Daoy (cell line): ENCODE results near the gene FANCC. TPM values are rescaled to one million over a fixed set of nuclear protein-coding genes. Genes with fewer than 3 reads are reported as not detected.

Experiments used
- DNase-seq: peaks from one replicate; pipeline ENCODE4 v3.0.0-alpha.2; 2015; ENCODE audit warnings: low read depth
- total RNA-seq: library from RNA; depleted of rRNA; stranded (reverse); fragments of >200 nt; shearing (Covaris generic); gene quantifications from 2 replicates; pipeline ENCODE4 v1.2.3, GENCODE V29; 2014

FANCC gene
- total RNA-seq, 1 experiment from 2014 or later = 23.9 TPM

DNA sequence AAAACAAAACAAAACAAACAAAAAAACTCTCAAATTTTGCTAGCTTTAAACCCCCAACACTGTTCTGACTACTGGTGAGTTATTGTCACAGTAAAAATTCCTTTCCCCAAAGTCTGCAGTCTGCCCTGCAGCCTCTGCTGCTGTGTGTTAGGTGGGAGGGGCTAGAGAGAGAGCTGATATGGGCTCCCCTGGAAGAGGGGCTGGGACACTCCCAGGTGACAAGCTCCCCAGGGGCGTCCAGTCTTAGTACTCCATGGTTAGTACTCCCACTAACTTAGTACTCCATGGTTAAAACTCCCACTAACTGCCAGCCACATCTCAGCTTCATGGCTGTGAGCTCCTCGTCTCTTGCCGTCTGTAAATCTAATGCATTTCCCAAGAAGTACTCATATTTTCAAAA is 191.9 kb downstream of the FANCC start:
- no peak for DNase-seq

DNA sequence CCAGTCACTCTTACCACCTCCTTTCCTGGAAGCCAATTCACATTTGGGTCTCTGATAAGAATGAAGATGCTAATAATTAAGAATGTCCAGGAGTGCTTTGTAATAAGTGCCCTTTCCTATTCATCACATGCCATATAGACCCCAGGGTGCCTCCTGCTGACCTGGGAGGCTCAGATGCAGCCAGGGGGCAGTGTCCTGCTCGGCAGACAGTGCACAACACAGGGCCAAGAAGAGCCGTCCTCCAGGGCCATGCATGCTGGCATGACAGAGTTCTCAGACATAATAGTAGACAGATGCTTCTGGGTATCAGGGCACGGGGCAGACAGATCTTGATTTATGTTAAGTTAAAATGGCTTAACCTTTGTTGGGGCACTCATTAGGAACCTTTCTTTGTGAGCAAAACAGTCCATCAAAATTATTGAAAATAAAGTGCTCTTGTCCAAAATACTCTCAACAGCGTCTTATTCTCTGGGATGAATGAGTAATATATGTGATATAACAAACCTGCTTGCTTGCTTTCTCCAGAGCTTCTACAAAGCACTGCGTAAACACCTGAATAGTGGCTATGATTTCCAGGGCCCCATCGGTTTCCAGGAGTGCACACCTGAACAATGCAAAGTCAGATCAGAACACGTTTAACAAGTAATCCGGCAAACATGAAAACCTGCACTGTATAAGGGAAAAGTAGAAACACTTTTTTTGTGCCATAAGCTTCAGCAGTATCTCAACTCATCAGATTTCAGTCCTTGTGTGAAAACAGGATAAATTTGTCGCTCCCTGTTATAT is 192.7 kb downstream of the FANCC start:
- no peak for DNase-seq

DNA sequence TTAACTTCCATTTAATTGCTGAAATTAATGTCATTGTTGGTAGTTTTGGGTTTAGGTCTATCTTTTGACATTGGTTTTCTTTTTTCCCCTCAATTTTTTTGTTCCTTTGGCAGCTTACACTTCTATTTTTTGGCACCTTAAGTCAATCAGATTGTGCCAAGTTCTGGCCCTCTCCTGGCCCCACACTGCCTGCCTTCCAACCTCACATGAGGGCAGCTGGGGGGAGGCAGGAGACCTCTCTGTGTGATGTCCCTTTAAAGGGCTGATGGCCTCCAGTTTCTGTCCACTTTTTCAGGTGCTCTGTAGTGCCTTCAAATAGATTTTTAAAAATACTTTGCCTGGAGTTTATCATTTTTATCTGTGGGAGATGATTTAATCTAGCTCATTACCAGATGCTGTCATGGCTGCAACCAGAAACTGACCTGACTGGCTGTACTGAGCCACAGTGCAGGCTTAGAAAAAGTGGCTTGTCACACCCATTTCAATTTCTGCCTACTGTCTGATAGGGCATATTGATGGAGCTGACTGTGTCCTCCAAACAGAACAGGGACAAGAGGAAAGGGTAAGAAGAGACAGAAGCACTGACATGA is 196.6 kb downstream of the FANCC start:
- DNase-seq = no peak

DNA sequence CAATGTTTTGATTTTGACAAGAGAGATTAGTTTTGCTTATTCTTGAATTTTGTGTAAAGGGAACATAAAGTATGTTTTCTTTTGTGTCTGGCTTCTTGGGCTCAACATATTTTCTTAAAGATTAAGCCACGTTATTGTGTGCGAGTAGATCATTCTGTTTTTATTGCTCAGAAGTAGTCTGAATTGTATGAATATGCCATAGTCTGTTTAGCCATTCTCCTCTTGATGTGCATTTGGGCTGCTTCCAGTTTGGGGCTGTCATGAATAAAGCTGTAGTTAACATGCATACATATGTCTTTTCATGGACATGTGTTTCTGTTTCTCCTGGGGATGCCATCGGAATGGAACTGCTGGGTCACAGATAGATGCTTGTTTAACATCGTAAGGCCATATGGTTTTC is 198.9 kb downstream of the FANCC start:
- no peak for DNase-seq

DNA sequence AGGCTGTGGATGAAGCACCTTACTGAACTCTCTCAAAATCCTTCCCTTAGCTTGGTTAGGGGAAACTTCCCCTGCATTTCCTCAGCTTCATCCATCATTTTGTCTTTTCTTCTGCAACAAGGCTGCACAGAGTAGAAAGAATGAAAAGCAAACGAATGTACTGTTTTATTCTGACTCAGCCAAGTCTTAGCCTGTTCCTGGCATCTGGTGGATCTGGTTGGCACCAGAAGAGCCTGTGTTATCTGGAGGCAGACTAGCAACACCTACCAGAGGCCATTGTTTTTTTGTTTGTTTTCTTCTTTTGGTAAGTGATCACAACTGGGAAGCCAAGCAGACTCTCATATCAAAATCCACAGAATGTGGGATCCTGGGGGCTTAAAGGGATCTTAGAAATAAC is 200.7 kb downstream of the FANCC start:
- DNase-seq = no peak

DNA sequence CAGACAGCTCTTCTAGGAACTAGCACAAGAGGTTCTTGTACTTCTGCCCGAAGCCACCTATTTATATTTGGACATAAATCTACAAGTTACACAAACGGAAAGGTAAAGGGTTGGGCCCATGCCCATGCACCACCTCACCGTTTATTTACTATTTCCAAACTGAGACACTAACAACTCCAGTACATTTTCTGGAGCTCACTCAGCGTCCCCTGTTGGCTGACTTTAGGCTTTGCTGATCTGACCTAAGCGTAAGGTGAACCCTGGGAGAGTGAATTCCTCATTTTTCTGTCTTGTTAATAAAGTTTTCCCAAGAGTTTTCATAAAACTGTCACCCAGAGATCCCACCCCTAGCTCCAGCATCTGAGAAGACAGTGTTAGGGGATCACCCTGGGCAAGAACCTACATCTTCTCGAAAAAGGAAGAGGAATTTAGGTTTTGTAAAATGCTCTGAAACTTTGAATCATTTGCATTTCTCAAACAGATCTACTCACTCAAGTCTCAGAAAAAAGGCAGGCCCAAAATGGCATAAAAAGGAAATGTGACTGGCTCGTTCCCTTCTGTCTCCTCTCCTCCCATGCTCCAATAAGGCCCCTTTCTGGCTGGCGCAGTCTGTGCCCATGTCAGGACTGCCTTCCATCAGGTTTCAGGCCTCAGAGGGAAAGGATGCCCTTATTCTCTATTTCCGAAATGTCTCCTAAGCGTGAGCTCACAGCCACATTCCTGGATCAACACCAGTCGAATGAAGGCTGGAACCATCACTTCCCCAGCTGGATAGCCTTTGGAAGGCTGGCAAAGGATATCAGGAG is 201.3 kb downstream of the FANCC start:
- peak; percentile 40 for DNase-seq

DNA sequence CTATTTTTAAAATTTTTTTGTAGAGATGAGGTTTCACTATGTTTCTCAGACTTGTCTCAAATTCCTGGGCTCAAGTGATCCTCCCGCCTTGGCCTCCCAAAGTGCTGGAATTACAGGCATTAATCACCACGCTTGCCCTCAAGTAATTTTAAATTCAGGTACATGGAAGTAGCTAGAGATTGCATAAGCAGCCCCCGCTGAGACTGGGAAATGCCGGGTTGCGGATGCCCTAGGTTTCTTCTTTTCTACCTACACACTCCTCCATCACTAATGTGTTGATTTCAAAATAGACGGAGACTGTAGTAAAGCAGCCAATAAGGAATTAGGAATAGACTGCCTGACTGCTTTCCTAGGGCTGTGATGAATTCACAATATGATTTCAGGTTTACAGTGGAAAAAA is 202.4 kb downstream of the FANCC start:
- DNase-seq = no peak

DNA sequence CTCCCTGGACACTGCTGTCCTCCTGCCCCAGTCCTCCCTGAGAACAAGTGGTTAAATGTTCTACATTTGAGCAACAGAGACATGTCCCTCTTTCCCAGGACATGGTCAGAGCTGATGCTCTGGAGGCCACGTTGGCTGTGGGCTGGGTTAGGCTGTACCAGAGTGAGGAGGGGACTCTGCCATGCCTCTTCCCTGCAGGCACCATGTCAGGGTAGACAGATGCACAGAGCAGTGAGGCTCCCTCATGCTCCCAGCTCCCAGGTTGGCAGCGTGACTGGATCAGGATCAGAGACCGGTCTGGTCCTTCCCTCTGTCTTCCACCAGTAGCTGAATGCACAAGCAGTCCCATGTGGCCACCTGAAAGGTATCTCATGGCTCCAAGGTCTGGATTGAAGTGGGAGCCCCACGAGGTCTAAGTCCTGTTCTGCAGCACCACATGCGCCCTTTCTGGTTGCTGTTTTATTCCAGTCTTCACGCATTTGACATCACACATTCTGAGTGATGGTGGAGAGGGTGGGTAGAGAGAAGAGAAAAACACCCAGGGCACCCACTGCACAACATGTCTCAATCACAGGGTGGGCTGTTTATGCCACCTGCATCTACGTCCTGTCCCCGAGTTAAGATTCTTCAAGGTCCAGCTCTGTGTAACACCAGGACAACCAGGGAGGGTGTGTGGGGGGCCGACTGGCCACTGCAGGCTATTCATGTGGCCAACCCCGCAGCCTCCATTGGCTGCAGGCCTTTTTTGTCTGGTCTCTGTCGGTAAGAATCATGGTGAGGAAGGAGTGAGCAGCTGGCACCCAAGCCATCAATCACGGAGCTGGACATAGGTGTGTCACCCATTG is 204.9 kb downstream of the FANCC start:
- no peak for DNase-seq

DNA sequence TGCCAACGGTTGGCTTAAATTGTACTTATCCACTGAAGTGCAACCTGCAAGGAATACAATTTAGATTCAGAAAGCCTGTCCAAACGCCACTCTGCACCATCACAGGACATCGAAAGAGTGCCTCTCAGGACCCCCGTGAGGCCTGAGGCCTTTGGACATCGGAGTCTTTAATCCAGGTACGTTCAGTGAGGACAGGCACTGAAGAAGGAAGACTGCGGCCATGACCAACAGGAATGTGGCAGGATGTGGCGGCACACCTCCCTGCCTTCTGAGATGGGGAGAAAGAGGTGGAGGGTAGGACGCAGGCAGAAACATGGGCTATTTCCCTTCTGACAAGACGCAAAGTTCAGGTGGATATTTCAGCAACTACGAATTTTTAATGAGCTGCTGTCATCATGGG is 205.8 kb downstream of the FANCC start:
- no peak for DNase-seq

DNA sequence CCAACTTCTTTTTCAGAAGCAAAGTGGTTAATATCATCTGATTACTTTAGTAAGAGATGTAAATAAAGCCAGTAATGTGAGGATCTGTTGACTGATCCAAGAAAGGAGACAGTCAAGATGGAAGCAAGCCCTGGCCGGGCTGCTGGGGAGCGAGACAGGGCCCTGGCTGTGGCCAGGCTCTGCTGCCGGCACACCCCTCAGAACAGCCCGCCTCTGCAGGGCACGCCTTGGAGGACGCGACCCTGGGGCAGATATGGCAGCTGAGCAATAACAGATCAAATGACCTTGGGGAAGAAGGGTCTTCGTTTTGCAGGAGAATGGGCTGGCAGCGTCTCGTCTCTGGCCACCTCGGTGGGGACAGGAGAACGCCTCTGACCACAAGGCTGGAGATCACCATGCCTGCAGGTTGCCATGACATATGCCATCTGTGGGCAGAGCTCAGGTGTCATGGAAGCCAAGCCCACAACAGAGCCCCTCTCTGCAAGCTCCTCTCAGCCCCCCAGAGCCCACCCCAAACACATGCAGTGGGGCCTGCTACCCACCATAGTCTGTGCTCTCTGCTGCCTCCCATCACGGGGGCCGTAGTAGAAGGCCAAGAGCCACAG is 206.5 kb downstream of the FANCC start:
- no peak for DNase-seq

DNA sequence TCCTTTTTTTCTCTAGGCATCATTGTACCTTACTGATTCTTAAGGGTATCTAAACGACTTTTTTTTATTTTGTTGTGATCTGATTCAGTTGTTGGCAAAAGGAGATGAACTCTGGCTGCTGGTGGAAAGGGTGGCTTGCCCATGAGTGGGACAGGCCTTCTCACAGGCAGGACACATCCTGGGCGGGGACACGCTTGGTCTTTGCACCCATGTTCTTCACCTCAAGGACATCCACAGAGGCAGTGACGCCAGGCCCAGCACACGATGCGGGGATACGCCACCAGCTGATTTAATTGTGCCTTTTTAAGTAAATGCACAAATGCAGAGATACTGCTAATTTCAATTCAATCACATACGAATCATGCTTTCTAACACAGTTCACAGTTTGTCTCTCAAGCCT is 208.1 kb downstream of the FANCC start:
- DNase-seq = no peak

DNA sequence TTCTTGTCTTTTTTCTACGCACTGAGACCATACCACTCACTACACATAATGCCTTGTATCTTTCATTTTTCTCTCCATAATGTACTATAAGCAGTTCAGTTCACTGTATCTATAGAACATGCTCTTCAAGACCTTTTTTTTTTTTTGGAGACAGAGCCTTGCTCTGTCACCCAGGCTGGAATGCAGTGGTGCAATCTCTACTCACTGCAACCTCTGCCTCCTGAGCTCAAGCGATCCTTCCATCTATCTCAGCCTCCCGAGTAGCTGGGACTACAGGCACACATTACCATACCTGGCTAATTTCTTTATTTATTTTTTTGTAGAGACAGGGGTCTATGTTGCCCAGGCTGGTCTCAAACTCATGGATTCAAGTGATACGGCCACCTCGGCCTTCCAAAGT is 208.7 kb downstream of the FANCC start:
- DNase-seq = no peak

DNA sequence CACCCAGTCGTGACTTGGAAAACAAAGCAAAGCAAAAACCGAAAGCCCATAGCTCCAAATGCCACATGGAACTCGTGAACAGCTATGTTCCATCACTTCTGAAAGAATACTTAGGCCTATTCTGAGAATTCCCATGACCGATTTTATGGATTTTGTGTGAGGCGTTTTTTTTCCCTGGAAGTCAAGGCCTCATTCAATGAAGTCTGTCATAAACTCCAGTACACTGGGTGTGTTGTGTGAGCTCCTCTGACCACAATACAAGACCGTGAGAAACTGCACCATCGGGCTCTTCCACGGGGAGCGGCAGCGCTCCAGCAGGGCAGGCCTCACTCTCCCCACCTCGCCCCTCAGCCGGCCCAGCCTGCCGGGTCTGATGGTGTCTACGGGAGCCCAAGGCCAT is 209.5 kb downstream of the FANCC start:
- DNase-seq = no peak

DNA sequence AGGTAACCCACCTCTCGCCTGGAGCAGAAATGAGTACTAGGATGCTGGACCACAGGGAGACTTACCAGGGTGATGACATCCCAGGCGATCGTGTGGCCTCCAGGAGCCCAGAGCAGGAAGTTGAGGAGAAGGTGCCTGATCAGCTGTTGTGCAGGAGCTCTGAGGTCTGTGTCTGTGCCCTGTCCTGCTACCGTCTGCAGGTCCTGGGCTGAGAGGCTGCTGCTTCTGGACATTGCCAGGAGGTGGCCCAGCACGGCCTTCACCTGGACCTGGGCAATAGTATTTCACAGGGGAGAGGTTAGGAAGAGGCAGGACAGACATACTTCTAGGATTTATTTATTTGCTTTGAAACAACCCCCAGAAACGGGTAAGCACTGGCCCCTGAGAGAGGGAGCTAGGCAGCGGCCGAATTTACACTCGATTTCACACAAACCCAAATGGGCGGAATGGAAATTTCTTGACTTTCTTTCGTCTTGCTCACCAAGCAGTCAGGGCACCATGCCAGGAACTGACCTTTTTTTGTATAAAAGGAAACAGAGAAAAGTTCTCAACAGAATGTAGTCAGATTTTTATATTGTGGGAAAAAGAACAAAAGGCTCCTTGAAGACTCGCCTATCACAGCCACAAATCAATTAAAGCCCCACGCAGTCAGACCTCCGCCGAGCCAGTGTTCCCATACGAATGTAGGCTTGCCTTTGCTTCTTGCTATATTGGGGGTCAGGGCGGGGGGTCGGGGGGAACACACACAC is 210.3 kb downstream of the FANCC start:
- DNase-seq = no peak

DNA sequence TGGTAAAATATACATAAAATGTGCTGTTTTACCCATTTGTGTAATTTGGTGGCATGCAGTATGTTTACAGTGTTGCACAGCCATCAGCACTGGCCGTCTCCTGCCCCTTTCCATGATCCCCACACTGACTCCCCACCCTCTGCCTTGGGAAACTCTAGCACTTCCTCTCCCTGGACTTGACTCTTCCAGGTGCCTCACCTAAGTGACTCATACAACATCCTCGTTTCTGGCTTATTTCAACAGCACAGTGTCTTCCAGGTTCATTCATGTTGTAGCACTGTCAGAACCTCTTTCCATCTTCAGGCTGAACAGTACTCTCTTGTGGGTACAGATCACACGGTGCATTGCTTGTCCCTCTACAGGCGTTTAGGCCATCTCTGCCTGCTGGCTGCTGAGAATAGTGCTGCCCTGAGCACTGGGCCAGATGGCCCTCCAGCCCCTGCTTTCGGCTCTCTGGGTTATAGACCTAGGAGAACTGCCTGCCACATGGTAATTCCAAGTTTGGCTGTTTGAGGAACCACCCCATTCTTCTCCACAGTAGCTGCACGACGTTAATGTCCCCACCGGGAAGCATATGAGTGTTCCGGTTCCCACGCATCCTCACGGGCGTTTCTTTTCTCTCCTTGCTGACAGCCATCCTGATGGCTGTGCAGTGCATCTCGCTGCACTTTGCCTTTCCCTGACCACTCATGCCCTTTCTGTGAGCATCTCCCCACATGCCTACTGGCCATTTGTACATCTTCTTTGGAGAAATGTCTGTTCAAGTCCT is 211.8 kb downstream of the FANCC start:
- DNase-seq = no peak

DNA sequence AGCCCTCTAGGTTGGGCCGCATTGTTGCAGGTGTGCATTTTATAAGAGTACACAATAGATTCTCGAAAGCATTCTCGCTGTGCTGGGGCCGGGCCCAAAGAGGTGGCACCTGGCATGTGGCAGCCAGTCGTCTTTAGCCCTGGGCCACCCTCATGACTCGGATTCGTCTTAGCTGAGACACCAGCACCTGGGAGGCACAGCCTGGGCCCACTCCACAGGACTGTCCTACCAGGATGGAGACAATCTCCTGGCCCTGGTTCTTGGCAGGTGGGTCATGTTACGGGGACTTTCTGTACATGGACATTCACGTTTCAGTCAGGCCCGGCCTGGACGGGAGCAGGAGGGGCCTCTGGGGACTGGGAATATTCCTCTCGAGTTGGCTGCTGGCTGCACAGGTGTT is 212.5 kb downstream of the FANCC start:
- no peak for DNase-seq

DNA sequence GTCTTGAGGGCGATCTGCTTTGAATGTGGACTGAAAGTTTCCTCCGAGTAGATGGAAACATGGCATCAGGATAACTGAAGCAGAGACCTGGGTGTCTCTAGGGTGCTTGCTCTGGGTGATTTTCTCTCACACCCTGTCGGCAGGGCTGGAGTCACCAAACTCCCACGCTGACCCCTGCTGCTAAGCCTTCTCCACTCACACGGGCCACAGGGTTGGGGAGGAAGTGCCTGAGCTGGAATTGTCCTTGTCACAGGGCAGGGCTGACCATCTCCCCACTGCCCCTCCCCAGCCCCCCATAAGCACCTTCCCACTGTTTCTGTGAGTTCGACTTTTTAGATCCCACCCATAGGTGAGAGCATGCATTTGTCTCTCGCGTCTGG is 212.9 kb downstream of the FANCC start:
- no peak for DNase-seq

DNA sequence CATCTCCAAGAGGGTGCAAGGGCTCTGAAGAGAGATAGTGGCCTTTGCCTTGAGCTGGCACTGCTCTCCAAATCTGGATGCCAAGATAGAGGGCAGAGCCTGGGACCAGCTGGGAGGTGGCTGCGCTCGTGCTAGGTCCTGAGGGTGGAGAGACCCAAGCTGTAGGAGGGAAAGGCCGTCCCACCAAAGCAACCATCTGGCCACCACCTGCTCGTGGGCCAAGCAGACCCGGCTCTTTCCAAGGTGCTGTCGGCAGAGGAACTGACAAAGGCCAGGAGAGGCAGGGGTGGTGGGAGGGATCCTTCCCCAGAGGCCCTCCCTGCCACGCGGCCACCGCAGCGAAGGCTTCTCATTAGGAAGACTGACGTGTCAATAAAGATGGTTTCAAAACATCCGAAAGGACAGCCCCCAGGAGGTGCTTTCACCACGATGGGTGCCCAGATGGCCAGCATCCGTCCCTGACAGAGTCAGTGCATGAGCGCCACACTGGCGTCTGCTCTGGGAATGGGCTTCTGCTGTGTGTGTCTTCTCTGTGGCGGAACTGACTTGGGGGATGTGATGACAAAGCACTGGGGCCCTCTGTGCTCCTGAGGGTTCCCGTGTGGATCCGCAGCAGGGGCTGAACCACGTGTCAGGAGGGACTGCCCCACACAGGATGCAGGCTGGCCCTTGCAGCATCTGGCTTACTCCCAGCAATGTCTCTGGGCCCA is 213.5 kb downstream of the FANCC start:
- no peak for DNase-seq

DNA sequence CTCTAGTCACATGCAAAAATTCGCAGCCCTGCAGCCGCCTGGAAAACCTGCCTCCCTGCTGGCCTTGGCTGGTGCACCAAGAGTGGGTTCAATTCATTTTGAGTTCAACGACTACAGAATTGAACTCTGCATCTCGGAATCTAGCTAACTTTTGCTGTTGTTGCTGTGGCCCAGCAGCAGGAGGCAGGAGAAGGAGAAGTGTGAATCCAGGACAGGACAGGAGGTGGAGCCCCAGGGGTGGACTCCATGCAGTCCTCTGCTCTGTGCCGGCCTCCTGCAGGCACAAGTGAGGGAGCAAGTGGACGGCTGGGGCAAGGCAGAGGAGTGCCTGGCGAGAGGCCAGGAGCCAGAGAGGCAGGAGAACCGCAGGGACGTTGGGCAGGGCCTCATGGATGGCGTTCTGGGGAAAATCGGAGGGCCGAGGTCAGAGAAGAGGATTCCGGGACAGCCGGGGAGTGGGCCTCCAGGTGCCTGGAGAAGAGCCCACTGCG is 214.2 kb downstream of the FANCC start:
- DNase-seq = no peak
